ENCODE measurements around the gene SMC1B. TPM values are rescaled to one million over a fixed set of nuclear protein-coding genes. Genes with fewer than 3 reads are reported as not detected.

SMC1B gene
- total and polyA plus RNA-seq, 4 donors = 0.01 to 0.04 TPM; not detected in 2

GRCh38 chr22:45398214-45398613 lies 15.2 kb downstream of the SMC1B start:
- DNase-seq (no peak), ATAC-seq (ENCODE audit: insufficient read depth, low FRiP score) (no peak)
- no peak overlapping the region for H3K9ac ChIP-seq (ENCODE audit: insufficient read depth in 1 of 2, low read length in 2 of 2)
- no peaks in the 10 kb centered on the region for H3K27me3 ChIP-seq (ENCODE audit: control insufficient read depth in 3 of 3, insufficient read depth in 3 of 3, low read length in 2 of 3)
- H3K27ac ChIP-seq (ENCODE audit: low read depth in 1 of 2, low read length in 1 of 2) = no peak overlapping the region
- no peak for TF ChIP-seq CTCF (IDR thresholded peaks at IDR 0.05; ENCODE audit: control extremely low read depth, extremely low read depth)
- 89 to 90% methylated on average over 13 of the region's 13 CpGs for WGBS, 2 donors
- peaks cover 0 to 10% (median 0%) of the 10 kb centered on the region in 5 donors for H3K4me1 ChIP-seq (ENCODE audit: control insufficient read depth in 5 of 5, insufficient read depth in 5 of 5, low read length in 5 of 5)
- H3K4me3 ChIP-seq = no peak overlapping the region
- peaks cover 0 to 5% (median 0%) of the 10 kb centered on the region in 4 donors for H3K9me3 ChIP-seq (ENCODE audit: control insufficient read depth in 4 of 4, insufficient read depth in 3 of 4, low read length in 3 of 4)
- no peaks in the 10 kb centered on the region for H3K36me3 ChIP-seq (ENCODE audit: control insufficient read depth in 4 of 4, insufficient read depth in 4 of 4, low read length in 4 of 4)

GRCh38 chr22:45397806-45398205 lies 15.6 kb downstream of the SMC1B start:
- 77 to 88% methylated on average over 5 of the region's 5 CpGs for WGBS, 2 donors
- H3K36me3 ChIP-seq (ENCODE audit: control insufficient read depth in 4 of 4, insufficient read depth in 4 of 4, low read length in 4 of 4) = no peaks in the 10 kb centered on the region
- ATAC-seq (ENCODE audit: insufficient read depth, low FRiP score) (no peak), DNase-seq (no peak)
- peaks cover 0 to 5% (median 0%) of the 10 kb centered on the region in 4 donors for H3K9me3 ChIP-seq (ENCODE audit: control insufficient read depth in 4 of 4, insufficient read depth in 3 of 4, low read length in 3 of 4)
- H3K27me3 ChIP-seq (ENCODE audit: control insufficient read depth in 3 of 3, insufficient read depth in 3 of 3, low read length in 2 of 3) = no peaks in the 10 kb centered on the region
- TF ChIP-seq CTCF (IDR thresholded peaks at IDR 0.05; ENCODE audit: control extremely low read depth, extremely low read depth) = no peak
- H3K4me3 ChIP-seq = no peak overlapping the region
- peaks cover 0 to 7% (median 0%) of the 10 kb centered on the region in 5 donors for H3K4me1 ChIP-seq (ENCODE audit: control insufficient read depth in 5 of 5, insufficient read depth in 5 of 5, low read length in 5 of 5)
- H3K9ac ChIP-seq (ENCODE audit: insufficient read depth in 1 of 2, low read length in 2 of 2) = no peak overlapping the region
- H3K27ac ChIP-seq (ENCODE audit: low read depth in 1 of 2, low read length in 1 of 2) = no peak overlapping the region

- TF ChIP-seq CTCF (IDR thresholded peaks at IDR 0.05; ENCODE audit: control extremely low read depth, extremely low read depth) = no peak
- peaks cover 0 to 2% (median 0%) of the 10 kb centered on the region in 3 donors for H3K27me3 ChIP-seq (ENCODE audit: control insufficient read depth in 3 of 3, insufficient read depth in 3 of 3, low read length in 2 of 3)
- no peaks in the 10 kb centered on the region for H3K36me3 ChIP-seq (ENCODE audit: control insufficient read depth in 4 of 4, insufficient read depth in 4 of 4, low read length in 4 of 4)
- H3K4me3 ChIP-seq = no peak overlapping the region
- ATAC-seq (ENCODE audit: insufficient read depth, low FRiP score) = no peak
- H3K9me3 ChIP-seq (ENCODE audit: control insufficient read depth in 4 of 4, insufficient read depth in 3 of 4, low read length in 3 of 4) = no peaks in the 10 kb centered on the region
- no peaks in the 10 kb centered on the region for H3K4me1 ChIP-seq (ENCODE audit: control insufficient read depth in 5 of 5, insufficient read depth in 5 of 5, low read length in 5 of 5)
- DNase-seq = no peak
- no peak overlapping the region for H3K9ac ChIP-seq (ENCODE audit: insufficient read depth in 1 of 2, low read length in 2 of 2)
- no peak overlapping the region for H3K27ac ChIP-seq (ENCODE audit: low read depth in 1 of 2, low read length in 1 of 2)
- WGBS, 2 donors = 87 to 90% methylated on average over 3 of the region's 3 CpGs
Measured at GRCh38 chr22:45389546-45389945, 23.9 kb downstream of the SMC1B start.

- TF ChIP-seq CTCF (IDR thresholded peaks at IDR 0.05; ENCODE audit: control extremely low read depth, extremely low read depth) = no peak
Measured at GRCh38 chr22:45381348-45381747, 32.1 kb downstream of the SMC1B start.

More at GRCh38 chr22:45381348-45381747, 32.1 kb downstream of the SMC1B start:
- no peaks in the 10 kb centered on the region for H3K4me1 ChIP-seq (ENCODE audit: control insufficient read depth in 5 of 5, insufficient read depth in 5 of 5, low read length in 5 of 5)
- H3K27me3 ChIP-seq (ENCODE audit: control insufficient read depth in 3 of 3, insufficient read depth in 3 of 3, low read length in 2 of 3) = peaks cover 0 to 2% (median 0%) of the 10 kb centered on the region in 3 donors
- no peak for DNase-seq
- no peak overlapping the region for H3K4me3 ChIP-seq
- 85 to 89% methylated on average over 2 of the region's 2 CpGs for WGBS, 2 donors
- no peak overlapping the region for H3K27ac ChIP-seq (ENCODE audit: low read depth in 1 of 2, low read length in 1 of 2)
- ATAC-seq (ENCODE audit: insufficient read depth, low FRiP score) = no peak
- H3K9ac ChIP-seq (ENCODE audit: insufficient read depth in 1 of 2, low read length in 2 of 2) = no peak overlapping the region
- H3K9me3 ChIP-seq (ENCODE audit: control insufficient read depth in 4 of 4, insufficient read depth in 3 of 4, low read length in 3 of 4) = no peaks in the 10 kb centered on the region
- no peaks in the 10 kb centered on the region for H3K36me3 ChIP-seq (ENCODE audit: control insufficient read depth in 4 of 4, insufficient read depth in 4 of 4, low read length in 4 of 4)

All from lung (tissue), 12 donors.